T-helper 2 cell (primary cell): ENCODE results near the gene ABHD16B.

Experiments used
- DNase-seq, 5 experiments: peaks; one replicate each; pipeline versions ENCODE4 v3.0.0 to v3.0.0-alpha.2; 2012 to 2022

The ABHD16B gene

DNA sequence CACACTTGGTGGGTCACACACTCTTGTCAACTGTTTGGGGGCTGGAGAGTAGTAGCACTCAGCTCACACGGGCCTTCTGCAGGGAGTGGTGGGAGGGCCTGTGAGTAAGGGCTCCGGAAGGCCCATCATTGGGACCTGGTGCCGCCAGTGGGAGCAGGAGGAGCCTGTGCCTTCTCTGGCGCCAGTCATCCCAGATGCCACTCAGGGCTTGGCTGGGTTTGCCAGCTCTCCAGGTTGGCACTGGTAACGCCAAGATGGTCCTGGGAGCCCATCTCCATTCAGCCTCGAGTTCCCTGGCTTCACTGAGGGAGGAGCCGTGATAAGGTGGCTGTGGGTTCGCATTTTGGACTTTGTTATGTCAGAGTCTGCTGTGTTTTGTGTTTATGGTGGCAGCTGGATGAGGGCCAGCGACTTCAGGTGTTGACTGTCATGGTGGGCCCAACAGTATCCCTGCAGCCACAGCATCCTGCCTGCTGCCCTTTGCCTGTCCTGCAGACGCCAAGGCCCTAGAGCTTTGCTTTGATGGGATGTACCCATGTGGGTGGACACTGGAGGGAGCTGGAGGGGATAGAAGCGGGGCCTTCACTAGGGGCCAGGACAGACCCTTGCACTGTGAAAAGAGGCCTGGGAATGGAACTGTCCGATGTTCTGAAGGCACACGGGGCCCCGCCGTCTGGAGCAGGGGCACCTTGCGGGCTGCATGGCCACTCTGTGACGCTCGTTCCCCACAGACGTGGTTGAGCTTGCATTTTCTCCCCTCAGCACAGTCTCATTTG is 20.3 kb downstream of the ABHD16B start:
- no peak for DNase-seq

- DNase-seq, result no peak
Measured at GRCh38 chr20:63882257-63883200, 21.2 kb downstream of the ABHD16B start.

DNA sequence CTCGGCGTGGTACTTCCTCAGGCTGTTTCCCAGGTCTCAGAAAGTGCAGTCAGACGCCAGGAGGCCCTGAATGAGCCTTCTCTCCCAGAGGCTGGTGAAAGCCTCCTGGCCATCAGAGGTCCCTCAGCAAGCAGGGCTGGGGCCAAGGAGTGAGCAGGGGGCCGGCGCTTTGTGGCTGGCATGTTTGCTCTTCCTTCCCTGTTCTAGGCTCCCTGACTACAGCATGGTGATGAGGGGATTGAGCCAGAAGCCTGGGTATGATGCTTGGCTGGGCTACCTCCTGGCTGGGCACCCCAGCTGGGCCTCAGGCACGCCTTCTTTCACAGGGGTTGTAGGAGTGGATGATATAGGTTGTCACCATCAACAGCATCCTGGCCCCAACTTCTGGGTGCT is 21.9 kb downstream of the ABHD16B start:
- no peak for DNase-seq

DNA sequence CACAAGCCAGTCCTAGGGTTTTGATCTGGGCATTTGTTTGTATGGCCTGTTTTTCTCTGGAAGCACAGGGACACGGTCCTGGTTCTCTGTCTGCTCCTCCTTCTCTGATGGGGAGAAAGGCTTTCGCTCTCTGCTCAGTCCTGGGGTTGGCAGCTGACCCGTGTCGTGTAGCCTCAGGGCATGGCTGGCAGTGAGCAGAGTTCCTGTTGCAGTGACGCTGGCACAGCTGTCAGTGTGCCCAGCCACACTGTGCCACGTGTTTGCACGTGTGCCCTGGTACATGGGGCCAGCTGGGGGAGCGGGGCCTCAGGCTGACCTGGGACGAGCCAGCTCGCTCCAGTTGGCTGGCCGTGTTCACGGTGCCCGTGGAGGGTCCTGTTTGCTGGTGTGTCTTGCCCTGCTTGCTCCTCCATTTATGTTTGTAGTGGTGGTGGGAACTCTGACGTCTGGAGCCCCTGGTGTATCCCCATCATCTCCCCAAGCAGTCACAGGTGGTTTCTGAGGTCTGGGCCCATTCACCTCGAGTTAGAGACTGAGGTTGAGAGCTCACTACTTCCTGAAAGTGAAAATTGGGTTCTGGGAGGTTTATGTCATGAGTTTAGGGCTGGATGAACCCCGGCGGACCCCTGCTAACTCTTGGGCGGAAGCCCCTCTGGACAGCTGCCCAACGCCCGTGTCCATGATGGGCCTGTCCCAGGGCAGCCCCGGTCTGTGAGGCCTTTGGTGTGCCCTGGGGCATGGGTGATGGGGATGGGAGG is 23.4 kb downstream of the ABHD16B start:
- no peak for DNase-seq

GRCh38 chr20:63885264-63886053 is 24.2 kb downstream of the ABHD16B start:
- DNase-seq, result no peak

DNA sequence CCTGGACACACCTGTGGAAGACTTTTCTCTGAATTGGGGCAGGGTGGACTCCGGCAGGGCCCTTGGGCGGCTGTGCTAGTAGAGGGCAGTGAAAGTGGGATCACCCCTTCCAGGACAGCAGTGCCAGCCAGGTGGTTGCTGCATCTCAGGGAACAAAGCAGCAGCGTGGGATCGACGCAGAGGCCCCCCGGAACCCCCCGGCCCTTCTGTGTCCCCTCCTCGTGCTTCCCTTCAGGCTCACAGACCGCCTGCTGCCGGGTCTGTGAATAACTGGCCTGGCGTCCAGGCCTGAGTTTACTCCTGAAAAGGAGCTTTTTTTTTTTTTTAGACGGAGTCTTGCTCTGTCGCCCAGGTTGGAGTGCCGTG is 24.7 kb downstream of the ABHD16B start:
- no peak for DNase-seq

DNA sequence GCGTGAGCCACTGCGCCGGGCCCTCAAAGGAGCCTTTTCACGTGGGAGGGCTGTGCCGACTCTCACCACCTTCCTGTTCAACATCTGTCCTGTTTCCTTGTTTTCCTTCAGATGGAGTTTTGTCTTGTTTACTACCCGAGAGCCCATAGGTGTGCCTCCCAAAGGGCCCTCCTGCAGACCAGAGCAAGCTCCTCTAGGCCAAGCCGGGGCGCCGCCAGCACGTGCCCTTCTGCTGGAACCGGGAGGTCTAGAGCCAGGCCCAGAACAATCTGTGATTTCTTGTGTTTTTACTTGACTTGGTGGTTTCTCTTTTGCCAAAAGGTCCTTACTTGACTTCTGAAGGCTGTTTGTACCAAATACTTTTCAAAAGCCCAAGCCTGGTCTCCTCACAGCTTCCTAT is 25.6 kb downstream of the ABHD16B start:
- no peak for DNase-seq

DNA sequence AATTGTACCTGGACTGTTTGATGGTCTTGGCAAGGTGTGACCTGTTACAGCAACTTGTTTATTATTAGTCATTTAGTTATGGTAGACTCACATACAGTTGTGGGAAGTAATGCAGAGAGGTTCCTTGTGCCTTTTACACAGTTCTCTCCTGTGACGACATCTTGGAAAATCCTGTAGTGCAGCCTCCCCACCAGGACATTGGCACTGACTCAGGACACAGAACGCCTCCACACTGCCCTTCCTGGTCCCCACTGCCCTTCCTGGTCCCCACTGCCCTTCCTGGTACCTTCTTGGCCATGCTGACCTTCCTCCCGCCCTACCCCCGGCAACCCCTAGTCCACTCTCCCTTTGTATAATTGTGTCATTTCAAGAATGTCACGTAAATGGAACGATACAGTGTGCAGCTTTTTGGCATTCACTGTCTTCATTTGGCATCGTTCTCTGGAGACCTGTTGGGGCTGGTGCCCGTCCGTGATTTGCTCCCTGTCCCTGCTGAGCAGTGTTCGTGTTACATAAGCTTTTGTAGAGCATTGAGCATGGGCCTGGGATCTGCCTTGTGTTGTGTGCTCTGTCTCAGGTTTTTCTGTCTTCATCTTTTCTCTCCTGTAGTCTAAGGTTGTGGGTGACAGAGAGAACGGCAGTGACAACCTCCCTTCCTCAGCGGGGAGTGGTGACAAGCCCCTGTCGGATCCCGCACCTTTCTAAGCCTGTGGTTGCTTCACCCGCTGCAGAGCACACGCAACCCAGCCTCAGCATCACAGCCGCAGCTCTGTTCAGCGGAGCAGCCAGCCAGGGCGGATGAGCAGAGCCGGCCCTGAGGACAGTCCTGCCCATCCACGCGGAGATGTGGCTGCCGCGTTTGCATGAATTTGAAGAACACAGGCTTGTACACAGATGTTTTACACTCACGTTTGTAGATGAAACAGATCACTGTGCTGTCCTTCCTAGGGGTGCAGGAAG is 28.2 kb downstream of the ABHD16B start:
- no peak for DNase-seq

DNA sequence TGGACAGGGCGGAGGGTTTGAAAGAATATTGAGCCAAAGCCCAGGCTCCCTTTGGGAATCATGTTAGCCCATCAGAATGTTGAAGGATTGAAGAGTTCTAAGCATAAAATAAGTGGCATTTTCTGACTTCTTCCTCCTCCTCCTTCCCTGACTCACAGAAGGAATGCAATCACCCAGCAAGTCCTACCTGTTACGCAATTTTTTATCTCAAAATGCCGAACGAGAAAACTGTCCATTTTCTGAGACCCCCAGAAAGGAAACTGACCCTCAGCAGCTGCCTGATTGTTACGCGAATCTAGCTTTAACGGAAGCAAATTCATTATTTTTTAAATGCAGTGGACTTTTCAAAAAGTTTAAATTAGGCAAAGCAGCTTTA is 28.9 kb downstream of the ABHD16B start:
- DNase-seq, result no peak

GRCh38 chr20:63890616-63891015 is 29.3 kb downstream of the ABHD16B start:
- DNase-seq, result no peak

DNA sequence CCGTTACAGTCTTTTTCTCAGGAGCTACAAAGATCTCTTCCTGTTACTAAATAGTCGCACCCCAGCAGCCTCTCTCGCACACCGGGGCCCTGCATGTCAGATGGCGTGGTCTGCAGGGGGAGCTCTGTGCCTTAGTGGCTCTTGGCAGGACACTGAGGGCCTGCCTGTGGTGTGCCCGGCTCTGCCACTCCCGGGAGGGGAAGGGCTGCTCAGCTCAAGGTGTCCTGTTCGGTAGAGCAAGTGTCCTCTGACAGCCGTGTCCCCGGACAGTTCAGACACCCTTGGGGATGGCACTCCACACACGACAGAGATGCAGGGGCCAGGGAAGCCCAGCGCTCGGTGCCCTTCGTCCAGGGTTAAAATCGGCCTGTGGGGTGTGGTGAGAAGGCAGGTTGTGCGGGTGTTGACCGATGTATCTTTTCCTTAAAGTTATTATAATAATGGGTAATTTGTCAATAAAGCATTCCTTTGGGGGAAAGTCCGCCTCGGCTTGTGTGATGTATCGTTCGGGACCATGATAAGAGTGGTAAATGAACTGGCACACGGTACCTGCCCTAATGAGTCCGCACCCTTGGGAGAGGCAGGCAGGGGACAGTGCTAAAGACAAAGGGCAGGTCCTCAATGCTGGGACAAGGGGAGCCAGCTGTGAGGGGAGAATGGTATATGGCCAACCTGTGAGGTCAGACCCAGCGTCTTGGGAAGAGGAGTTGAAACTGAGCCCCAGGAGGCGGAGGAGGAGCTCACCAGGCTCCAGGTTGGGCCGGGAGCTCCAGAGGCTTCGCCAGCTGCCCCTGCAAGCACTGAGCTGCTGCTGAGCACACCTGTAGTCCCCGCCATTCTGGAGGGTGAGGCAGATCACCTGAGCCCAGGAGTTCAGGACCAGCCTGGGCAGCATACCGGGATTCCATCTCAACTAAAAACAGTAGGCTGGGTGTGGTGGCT is 30.0 kb downstream of the ABHD16B start:
- no peak for DNase-seq

DNA sequence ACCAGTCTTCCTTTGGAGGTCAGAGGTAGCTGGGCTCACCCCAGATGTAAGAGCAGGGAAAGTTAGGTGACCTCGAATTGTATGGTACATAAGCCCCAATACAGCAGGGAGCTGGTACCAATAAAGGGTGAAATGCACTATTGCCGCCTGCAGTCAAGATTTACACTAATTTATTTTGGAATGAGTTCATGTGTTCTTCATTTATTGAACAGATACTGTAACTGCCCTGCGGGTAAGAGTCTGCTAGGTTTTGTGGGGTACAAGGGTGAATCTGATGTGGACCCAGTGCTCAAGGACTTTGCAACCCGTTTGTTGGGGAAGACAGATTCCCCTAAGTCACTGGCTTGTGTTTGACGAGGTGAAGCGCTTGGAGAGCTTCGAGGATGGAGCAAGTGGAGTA is 31.1 kb downstream of the ABHD16B start:
- DNase-seq, result no peak

GRCh38 chr20:63893999-63894357 is 32.7 kb downstream of the ABHD16B start:
- no peak for DNase-seq

GRCh38 chr20:63894358-63895201 is 33.3 kb downstream of the ABHD16B start, which contains the start of gene DNAJC5:
DNAJC5 (plus strand) TSS chr20:63895126; CDS start chr20:63928346, 33,220 bp downstream.
- DNase-seq, result peak; percentile 93 to 97 (median 97)

DNA sequence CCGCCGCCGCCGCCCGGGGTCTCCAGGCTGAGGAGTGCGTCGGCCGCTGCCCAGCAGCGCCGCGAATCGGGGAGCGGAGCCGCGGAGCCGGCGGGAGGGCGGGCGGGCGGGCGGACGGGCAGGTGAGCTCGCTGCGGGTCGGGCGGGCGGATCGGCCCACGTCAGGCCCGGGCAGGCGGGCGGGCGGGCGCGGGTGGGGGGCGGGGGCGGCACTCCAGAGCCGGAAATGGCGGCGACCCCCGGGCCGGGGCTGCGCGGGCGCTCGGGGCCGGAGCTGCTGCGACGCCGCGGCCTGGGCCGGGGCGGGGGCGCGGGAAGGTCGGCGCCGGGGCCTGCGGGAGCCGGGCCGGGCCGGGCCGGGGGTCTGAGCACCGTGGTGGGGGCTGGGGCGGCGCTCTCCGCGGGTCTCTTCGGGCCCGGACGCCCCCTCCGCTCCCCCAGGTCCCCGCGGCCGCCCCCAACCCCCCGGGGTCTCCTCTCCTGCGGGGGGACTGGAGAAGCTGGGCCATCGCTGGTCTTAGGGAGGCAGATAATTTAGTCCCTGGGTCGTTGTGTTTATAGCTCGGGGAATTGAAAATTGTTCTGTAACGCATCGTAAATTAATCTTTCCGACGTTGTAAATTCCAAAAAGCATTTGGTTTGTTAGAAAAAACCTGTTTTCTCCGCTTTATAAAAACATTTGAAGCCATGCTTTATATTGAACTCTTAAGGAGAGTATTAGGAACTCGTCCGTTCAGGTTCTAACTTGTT is 34.1 kb downstream of the ABHD16B start:
- no peak for DNase-seq

- DNase-seq, result peak in 2 of 5 experiments; percentile 26 to 37
Measured at GRCh38 chr20:63895952-63896263, 34.6 kb downstream of the ABHD16B start.

DNA sequence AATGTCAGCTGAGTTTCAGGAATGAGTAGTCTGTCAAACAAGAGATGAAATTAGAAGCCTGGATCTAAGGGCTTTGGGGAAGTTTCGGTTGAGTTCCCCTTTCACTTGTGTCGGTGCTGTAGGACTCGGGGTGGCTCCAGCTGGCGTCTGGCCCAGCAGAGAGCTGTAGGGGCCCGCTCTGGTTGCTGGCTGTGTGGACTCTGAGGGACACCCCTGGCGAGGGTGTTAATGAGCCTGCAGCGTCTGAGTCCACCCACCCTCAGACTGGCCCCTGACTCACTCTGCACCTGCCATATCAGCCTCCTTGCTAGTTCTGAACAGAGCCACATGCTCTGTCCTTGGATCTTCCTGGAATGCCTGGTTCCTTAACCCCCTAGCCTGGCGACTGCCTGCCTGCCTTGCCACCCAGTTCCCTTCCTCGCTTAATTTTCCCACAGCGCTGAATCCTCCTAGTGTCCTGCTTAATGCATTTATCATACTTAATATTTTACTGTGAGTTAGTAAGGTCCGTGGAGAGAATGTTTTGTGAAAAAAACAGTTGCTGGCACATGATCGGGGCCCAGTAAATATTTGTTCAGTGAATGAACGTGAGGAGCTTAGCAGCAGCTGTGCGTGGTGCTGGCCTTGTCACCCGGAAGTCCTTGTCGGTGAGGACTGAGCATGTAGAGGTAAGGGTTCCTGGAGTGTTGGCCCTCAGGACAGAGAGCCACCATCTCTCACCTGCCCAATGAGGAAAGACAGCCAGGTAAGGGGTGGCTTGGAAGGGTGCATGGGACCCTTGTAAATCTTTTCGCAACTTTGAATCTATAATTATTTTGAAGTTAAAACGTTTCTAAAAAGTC is 35.2 kb downstream of the ABHD16B start:
- DNase-seq, result peak in 1 of 5 experiments; percentile 62
